HG03469 (cell line): ENCODE data around the gene PDILT.

ENCODE experiments used
- ATAC-seq: cut with Tn5 transposase; IDR thresholded peaks from one replicate; pipeline ENCODE4 v1.9.1; 2021; ENCODE audit warnings: mild to moderate bottlenecking, moderate library complexity, moderate number of reproducible peaks; ENCODE audit not compliant: unreplicated experiment

Gene PDILT

DNA sequence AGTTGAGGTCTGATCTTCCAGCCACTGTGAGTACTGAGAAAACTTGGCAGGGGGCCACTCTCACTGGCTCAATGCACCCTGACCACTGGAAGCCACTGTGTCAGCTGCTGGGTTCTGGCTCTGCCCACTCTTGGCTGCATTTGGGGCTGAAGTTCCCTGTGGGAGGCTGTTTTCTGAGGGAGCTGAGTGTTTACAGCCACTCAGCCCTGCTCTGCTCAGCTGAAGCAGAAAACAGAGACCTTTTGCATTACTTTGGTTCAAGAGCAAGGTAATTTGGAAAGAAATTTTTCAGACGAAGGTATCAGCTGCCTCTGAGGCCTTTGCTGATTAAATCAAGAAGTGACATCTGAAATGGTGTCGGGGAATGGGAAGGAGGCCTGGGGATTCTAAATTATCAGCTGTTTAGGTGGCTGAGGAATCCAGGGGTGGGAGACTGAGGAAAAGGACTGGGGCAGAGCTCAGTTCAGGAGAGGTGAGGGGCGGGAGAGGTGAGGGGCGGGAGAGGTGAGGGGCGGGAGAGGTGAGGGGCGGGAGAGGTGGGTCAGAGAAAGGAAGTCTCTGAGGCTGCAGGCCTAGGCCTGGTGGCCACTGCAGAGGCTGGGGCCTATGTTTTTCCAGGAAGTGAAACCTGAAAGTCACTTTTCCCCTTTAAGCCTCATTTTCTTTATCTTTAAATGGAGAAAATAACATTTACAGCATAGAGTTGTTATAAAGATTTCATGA, 5.0 kb upstream of the PDILT start, which contains the start of gene ACSM5:
TSS of gene ACSM5 (plus strand) at position 137 of the 723 bp plus-strand sequence. CDS start 1,951 bp downstream, outside the sequence.
- no peak for ATAC-seq

- no peak for ATAC-seq
These were observed 1.9 kb downstream of the PDILT start for GRCh38 chr16:20402651-20403050.

GRCh38 chr16:20401475-20402016, 3.0 kb downstream of the PDILT start:
- no peak for ATAC-seq

DNA sequence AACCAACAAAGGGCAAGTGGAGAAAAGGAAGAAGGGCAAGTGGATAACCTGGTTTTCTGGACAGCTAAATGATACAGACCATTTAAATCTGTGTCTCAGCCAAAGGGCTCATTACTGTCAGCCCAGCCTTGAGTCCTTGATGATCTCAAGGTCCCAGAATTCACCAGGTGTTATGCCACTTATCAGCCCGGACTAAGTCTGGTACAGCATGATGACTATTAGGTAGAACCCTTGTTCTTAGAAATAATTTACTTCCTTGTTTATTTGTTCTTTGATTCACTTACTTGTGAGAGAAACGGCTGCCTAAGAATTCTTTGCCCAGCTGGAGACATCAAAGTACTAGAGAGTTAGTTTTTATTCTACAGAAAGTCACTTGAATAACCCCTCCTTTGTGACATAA, 3.5 kb downstream of the PDILT start:
- ATAC-seq, result no peak

GRCh38 chr16:20399185-20399584, 5.4 kb downstream of the PDILT start:
- no peak for ATAC-seq

GRCh38 chr16:20398603-20399002, 5.9 kb downstream of the PDILT start:
- no peak for ATAC-seq

DNA sequence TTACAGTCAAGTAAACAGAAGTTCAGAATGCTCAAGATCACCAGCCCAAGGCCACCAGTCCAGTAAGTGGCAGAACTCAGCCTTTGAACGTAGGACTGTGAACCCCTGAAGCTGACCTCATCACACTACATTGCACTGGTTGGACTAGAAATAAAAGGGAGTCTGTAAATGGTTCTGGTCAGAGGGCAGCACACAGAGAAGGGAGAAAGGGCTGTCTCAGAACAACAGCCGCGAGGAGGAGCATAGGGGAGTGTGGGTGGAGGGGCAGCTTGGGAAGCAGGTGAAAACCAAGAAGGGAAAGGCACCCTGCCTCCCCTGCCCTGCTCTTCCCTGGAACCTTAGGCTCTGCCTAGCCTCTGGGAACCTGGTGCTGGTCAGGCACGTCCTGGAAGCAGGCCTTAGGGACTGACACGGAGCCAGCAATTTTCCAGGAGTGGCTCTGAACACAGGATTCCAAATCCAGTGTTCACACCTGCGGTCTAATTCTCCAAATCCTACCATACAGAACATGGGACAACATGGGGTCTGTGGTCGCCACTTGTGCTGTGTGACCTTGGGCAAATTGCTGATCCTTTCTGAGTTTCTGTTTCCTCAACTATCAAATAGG, 7.0 kb downstream of the PDILT start:
- ATAC-seq, result no peak

GRCh38 chr16:20396846-20397467, 7.6 kb downstream of the PDILT start:
- no peak for ATAC-seq

DNA sequence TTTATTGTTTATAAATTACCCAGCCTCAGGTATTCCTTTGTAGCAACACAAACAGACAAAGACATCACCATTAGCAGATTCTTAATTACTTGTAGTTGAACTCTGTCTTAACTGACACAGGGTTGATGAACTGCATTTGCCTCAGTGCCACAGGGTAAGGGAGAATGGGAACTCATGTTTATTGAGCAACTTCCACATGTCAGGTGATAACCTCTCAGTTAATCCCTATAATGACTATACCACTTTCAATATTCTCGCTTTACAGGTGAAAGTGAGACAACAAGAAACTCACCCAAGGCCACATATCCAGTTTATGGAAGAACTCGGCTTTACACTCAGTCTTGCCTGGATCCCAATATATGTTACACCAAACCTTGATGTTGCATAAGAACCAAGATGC, 8.6 kb downstream of the PDILT start:
- ATAC-seq, result no peak

DNA sequence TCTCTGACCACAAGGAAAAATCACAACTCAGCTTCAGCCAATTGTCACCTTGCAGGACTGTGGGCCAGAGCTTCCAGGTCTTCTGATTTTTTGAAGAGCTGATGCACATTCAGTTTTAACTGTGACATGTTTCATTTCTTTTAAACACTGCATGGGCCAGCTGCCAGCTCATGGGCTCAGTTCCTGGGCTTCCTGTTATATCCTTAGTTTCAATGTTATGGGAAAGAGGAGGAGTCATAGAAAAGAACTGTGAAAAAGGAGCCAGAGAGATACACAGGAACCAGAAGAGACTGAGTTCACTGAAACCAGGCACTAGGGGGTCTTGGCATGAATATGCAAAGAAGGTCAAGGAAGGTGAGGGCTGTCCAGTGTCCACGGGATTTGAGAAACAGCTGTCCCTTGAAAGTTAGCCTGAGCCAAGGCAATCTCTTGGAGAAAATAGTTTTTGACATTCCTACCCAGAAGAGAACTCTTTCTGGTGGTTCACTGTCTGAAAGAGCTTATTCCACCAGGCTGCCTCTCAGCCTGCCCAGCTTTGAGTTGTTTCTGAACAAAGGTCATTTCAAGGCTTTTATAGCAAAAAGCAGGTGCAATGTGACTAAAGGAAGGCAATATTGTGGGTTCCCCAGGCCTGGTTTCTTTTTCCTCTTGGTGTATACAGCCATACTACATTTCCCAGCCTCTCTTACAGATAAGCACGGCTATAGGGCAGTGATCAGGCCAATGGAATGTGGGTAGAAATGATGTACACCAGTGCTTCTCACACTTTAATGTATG, 10.5 kb downstream of the PDILT start:
- ATAC-seq, result no peak

DNA sequence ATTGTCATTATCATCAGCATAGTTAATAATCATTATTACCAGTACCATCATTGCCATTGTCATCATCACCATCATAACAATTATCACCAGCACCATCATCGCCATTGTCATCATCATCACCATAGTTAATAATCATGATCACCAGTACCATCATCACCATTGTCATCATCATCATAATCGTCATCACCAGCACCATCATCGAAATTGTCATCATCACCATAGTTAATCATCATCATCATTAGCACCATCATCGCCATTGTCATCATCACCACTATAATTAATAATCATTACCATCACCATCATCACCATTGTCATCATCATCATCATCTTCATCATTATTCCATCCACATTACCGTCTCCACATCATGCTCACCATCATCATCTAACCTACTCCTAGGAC, 13.5 kb downstream of the PDILT start:
- no peak for ATAC-seq

DNA sequence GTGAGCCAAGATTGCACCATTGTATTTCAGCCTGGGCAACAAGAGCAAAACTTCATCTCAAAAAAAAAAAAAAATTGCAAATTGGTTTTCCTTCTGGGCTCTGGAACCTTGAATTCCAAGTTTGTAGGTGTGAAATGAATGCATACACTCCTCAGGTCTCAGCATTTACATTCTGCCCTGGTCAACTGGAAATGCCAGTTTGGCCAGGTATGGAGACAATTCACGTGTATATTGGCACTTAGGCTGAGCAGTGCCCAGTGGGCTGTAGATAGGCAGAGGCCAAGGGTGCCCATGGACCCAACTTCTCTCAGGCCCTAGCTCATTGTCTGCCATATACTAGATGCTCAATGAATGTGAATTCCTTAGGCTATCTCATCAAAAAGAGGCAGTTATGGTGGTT, 15.7 kb downstream of the PDILT start:
- no peak for ATAC-seq

DNA sequence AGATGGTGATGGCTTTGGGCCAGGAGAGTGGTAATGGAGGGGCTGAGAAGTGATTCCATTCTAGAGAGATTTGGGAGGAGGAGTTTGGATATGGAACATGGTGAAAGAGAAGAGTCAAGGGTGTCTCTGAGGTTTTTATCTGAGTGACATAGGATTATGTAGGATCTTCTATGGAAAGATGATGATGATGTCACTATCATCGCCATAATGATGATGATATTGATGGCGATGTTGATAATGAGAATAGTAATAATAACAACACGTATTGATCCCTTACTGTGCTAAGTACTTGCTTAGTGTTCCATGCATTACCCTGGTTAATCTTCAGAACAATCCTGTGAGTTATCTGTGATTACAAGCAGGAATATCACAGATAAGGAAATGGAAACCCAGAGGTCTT, 16.6 kb downstream of the PDILT start:
- no peak for ATAC-seq

DNA sequence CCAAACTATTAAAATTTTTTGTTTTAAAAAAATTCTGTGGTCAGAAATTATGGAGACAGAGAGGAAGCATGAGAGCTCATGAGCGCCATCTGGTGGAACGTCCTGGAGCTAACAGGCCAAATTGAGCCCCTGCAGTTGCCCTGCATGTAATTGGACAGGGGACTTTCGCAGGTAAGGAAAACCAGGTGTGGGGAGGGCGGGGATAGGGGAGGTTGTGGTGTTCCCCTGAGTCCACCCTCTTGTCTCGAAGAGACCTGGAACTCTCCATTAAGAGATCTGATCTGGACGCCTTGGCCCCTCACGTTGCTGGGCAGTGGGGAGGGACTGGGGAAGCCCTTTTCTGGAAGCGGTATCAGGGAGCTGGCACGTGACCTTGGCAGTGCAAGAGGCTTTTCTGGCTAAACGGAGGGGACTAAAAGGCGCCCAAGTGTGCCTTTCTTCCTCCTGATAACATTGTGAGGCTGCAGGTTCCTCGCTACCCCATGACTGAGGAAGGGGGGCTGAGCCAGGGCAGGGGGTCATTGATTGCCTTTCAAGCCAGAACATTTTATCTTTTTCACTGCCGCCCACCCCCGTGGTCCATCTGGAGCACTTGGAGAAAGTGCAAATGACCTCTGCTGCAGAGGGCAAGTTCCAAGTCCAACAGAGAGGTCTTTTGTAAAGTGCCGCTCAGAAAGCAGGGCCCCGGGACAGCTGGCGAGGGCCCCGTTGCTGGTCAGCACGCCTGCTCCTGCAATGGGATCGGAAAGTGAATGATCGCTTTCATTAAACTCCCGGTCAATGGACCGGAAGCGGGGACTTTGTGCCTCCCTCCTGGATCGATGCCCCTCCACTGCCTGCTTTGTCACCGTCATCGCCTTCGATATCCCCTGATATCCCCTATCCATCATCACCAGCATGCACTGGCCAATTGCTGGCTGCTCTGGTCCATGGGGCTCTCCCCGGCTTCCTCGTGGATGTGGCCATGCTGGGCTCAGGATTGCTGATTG, 18.4 kb downstream of the PDILT start:
- ATAC-seq, result no peak

DNA sequence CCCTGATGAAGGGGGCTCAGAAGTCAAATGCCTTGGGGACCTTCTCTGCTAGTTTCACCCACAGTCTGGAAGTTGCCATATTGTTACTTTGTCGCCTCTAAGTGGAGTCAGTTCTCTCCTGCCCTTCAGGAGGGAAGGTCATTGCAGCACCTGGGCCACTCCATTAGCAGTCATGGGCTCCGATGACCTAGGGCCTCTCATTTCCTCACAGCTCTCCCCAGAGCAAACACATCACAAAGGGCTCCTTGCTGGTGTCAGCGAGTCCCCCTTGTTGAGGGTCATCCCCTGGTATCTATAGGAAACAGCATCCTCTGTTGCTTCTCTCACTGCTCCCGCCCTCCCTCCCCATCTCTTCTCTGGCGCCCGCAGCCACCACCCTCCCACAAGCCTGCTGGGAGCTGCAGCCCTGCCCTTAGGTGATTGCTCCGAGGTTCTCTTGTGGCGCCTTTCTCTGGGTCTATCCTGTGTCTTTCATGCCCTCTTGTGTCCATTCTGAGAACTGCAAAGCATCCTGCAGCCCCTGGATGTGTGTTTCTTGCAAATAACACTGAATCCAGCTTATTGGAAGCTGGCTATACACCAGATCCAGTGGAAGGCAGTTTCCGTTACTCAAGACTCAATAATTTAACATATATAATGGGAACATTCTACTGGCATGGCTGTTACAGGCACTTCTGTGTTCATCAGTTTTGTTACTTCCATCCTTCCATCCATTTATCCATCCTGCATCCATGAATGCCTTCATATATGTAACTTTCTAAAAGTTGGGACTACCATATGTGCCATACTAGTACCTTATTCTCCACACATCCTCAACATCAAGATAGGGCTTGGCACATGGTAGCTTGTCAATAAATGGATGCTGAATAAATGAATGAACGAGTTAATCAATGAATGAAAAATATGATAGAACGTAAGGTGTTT, 21.2 kb downstream of the PDILT start:
- no peak for ATAC-seq

- no peak for ATAC-seq
These were observed 22.2 kb downstream of the PDILT start for GRCh38 chr16:20382202-20382948.

DNA sequence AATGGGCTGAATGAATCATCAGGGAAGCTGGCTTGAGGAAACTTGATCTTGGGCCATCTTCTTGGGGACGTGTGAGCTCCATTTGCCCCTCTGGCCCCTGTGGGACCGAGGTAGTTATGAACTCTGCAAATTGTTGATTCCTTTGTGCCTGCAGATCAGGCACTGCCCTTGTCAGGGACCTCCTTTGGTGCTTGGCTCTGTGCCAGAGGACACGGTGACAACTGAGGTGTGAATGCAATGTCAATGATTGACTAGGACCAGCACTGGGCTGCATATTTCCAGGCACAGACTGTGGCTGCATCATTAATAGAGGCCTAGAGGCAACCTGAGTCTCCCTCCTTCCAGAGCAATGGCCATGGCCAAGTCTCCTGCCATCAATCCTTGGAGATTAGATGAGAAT, 23.8 kb downstream of the PDILT start:
- ATAC-seq, result no peak

- no peak for ATAC-seq
These were observed 27.4 kb downstream of the PDILT start for GRCh38 chr16:20377181-20377580.
